Astrocyte of the cerebellum (primary cell): ENCODE data around the gene CFAP299.

ENCODE experiments used
- DNase-seq: peaks from one replicate; pipeline ENCODE4 v3.0.0-alpha.2; 2011; ENCODE audit warnings: low read depth
- H3K4me3 ChIP-seq: 2 replicates; pipeline ENCODE4 v1.5.1; 2011; ENCODE audit warnings: mild to moderate bottlenecking, low read depth, low read length, moderate library complexity
- CTCF ChIP-seq: IDR thresholded peaks from 2 replicates; pipeline ENCODE4 v1.5.1; 2012; ENCODE audit warnings: low read length, low read depth, moderate library complexity, mild to moderate bottlenecking; ENCODE audit errors: missing control alignments
- in situ Hi-C: cut with HindIII; loops from 2 replicates; pipeline ENCODE4 v1.10.0; 2017; ENCODE audit warnings: low sequenced_read_pairs

The CFAP299 gene

GRCh38 chr4:80806472-80806871 is 470.9 kb downstream of the CFAP299 start:
- no peak for TF ChIP-seq CTCF
- no peak overlapping the region for H3K4me3 ChIP-seq
- no peak for DNase-seq
- in situ Hi-C loops: no loop called here

DNA sequence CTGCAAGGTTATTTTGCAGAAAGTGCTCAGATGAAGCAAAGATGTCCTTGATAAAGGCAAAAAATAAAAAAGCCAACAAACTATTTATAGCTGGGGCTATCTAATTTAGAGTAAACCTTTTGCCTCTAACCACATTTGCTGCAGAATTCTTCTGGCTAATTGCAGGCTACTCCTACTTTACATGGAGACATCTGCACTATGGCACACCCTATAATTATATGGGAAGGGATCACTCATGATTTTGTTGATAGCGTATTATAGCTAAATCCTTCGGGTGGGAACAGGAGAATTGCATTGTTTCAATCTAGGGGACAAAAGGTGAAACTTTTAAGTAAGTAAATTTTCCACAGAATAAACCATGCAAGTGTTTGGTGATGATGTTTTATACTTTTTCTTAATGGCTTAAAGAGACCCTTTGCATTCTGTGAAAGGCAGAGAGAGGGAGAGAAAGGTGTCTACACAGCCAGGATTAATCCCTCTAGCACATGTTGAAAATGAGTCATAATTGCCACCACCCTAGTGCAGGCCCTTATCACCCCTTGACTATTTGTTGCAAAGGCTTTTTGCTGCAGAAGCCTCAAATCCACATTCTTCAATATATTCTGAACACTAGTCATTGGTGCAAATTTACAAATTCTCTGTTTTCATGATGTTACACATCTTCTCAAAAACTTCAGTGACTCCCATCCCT is 473.7 kb downstream of the CFAP299 start:
- TF ChIP-seq CTCF: no peak
- DNase-seq: no peak
- no peak overlapping the region for H3K4me3 ChIP-seq
- in situ Hi-C loops: no loop called here

DNA sequence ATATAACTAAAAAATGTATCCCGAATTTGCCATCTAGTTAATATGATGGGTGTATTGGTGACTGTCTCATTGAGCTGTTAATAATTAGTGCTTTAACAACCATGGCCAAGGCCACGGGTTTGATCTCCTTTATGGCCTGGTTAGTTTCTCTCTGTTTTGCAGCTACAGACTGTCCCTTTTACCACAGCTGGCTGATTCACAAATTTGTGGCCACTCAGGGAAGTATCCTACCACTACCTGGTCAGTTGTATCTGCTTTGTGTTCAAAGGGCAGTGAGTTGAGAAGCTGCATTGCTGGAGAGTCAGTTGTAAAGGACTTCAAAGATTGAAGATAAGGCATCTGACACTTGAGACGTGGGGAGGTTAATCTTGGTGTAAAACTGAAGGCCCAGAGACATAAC is 475.9 kb downstream of the CFAP299 start:
- in situ Hi-C loops: no loop called here
- H3K4me3 ChIP-seq: no peak overlapping the region
- TF ChIP-seq CTCF: no peak
- DNase-seq: no peak

DNA sequence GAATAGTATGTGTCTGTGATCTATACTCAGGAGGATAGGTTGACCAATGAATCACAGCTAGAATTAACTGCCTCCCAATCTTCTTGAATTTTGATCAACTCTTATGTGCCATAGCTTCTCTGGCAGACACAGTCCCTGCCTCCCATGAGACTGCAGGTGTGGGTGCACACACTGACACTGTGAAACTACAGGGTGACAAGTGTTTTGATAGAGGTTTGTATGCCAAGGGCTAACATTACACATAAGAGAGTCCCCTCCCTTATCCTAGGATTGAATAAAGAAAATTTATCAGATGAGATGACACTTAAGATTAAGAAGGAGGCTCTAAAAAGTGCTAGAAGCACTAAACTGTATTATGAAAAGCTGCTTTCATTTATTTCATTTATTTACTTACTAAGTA is 476.6 kb downstream of the CFAP299 start:
- no peak for DNase-seq
- TF ChIP-seq CTCF: no peak
- no peak overlapping the region for H3K4me3 ChIP-seq
- in situ Hi-C loops: no loop called here

DNA sequence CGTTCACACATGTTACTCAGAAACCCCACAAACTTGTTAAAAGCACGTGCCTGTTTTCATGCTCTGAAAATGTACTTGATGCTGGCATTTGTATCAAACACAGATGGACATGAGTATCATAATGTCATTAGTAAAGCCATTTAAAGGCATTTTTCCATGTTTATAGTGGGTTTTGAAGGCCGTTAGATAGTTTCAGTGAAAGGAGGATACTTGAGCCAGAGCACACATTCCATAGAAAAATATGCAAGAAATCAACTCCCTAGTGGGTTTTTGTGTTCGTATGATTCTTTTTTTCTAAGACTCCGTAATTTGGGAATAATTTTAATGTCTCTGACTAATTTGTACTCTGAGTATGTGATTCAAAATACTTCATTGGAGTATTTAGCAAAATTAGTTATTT is 478.7 kb downstream of the CFAP299 start:
- no peak for TF ChIP-seq CTCF
- DNase-seq: no peak
- no peak overlapping the region for H3K4me3 ChIP-seq
- in situ Hi-C loops: no loop called here

- DNase-seq: no peak
- TF ChIP-seq CTCF: no peak
- H3K4me3 ChIP-seq: no peak overlapping the region
- in situ Hi-C loops: no loop called here
Observed at GRCh38 chr4:80831383-80832361, 496.1 kb downstream of the CFAP299 start.
